T-cell (primary cell): ENCODE results near the gene ANO2. TPM values are rescaled to one million over a fixed set of nuclear protein-coding genes. Genes with fewer than 3 reads are reported as not detected.

Source experiments
- ATAC-seq, 4 experiments: fragments of 200-7000 bp in 3 of 4; fragments of 150-1000 bp in 1 of 4; cut with Tn5 transposase; replicated peaks in 1 of 4; 1 replicate in 3 of 4; 2 replicates in 1 of 4; pipeline ENCODE4 v1.10.0; 2021; ENCODE audit warnings: moderate library complexity in 3 of 4, mild to moderate bottlenecking in 2 of 4, moderate number of reproducible peaks in 1 of 4
- CTCF ChIA-PET, 2 donors: fragments of 300-600 bp; sonication (Branson Sonifier 250); formaldehyde crosslinking; loops; one replicate each; lab custom pipeline; 2022; ENCODE audit warnings: antibody characterized with exemption in 2 of 2; lab: Charles Lee
- POLR2A ChIA-PET, 2 donors: fragments of 300-600 bp; sonication (Branson Sonifier 250); formaldehyde crosslinking; loops; one replicate each; lab custom pipeline; 2022; ENCODE audit warnings: antibody characterized with exemption in 2 of 2; lab: Charles Lee
- DNase-seq, 35 experiments: peaks; one replicate each; pipeline versions ENCODE4 v3.0.0 to v3.0.0-alpha.2; 2013 to 2023
- H3K27ac ChIP-seq: one replicate; pipeline ENCODE4 v1.5.1; 2013; ENCODE audit warnings: low read length
- H3K27me3 ChIP-seq, 2 experiments: replicated peaks in 1 of 2; 1 replicate in 1 of 2; 2 replicates in 1 of 2; pipeline versions ENCODE4 v1.6.1 to v1.7.0; 2013; ENCODE audit warnings: low read length in 1 of 2, mixed read lengths in 1 of 2; ENCODE audit not compliant: control insufficient read depth in 2 of 2, insufficient read depth in 2 of 2; ENCODE audit errors: extremely low read depth in 1 of 2
- H3K36me3 ChIP-seq, 2 donors: 1 replicate in 1 of 2; 2 replicates in 1 of 2; pipeline versions ENCODE4 v1.6.1 to v1.7.0; 2013; ENCODE audit warnings: low read length in 1 of 2; ENCODE audit not compliant: control insufficient read depth in 2 of 2, insufficient read depth in 1 of 2; ENCODE audit errors: extremely low read depth in 1 of 2
- H3K4me1 ChIP-seq, 2 experiments: 1 replicate in 1 of 2; 2 replicates in 1 of 2; pipeline versions ENCODE4 v1.6.1 to v1.7.0; 2013; ENCODE audit warnings: low read length in 2 of 2, mixed read lengths in 1 of 2; ENCODE audit not compliant: insufficient read depth in 2 of 2, control insufficient read depth in 1 of 2; ENCODE audit errors: extremely low read depth in 1 of 2
- H3K4me3 ChIP-seq, 2 donors: 1 replicate in 1 of 2; 2 replicates in 1 of 2; pipeline versions ENCODE4 v1.5.1 to v1.7.0; 2013; ENCODE audit warnings: mild to moderate bottlenecking in 2 of 2, low read length in 1 of 2, moderate library complexity in 1 of 2; ENCODE audit not compliant: control insufficient read depth in 1 of 2; ENCODE audit errors: extremely low read depth in 1 of 2
- H3K9me3 ChIP-seq: 2 replicates; pipeline ENCODE4 v1.7.0; 2013
- H3K27ac Mint-ChIP-seq, 2 donors: one replicate each; pipeline ENCODE4 v1.8.0; 2020 to 2021; ENCODE audit warnings: mild to moderate bottlenecking in 2 of 2, mixed read lengths in 2 of 2
- H3K27me3 Mint-ChIP-seq, 2 donors: one replicate each; pipeline ENCODE4 v1.8.0; 2021 to 2022; ENCODE audit warnings: mixed read lengths in 2 of 2
- H3K36me3 Mint-ChIP-seq: one replicate; pipeline ENCODE4 v1.8.0; 2021; ENCODE audit warnings: mixed read lengths
- H3K4me1 Mint-ChIP-seq, 3 donors: one replicate each; pipeline ENCODE4 v1.8.0; 2020 to 2022; ENCODE audit warnings: mixed read lengths in 3 of 3, mild to moderate bottlenecking in 1 of 3
- H3K4me3 Mint-ChIP-seq, 3 donors: one replicate each; pipeline ENCODE4 v1.8.0; 2020 to 2022; ENCODE audit warnings: mild to moderate bottlenecking in 3 of 3, mixed read lengths in 3 of 3, moderate library complexity in 3 of 3
- H3K9me3 Mint-ChIP-seq, 3 donors: one replicate each; pipeline ENCODE4 v1.8.0; 2020 to 2022; ENCODE audit warnings: mixed read lengths in 3 of 3
- WGBS: methylation state at CpG from one replicate; pipeline ENCODE4 v1.1.5; 2013; ENCODE audit warnings: missing lambda C conversion rate; ENCODE audit not compliant: insufficient coverage; 5-methylcytosine and 5-hydroxymethylcytosine counted together
- total RNA-seq, 35 experiments: library from RNA in 6 of 35; stranded (reverse) in 6 of 35; fragments of 120-200 nt in 1 of 35; gene quantifications; one replicate each; pipeline versions ENCODE4 v1.2.1 to v1.2.4 and lab custom pipeline; 2013 to 2026

Gene ANO2
- total RNA-seq, 5 donors from 2014 or later (not counting 1 experiment from before 2014, with no cell fraction given): not detected

GRCh38 chr12:5631497-5631896 lies 313.6 kb downstream of the ANO2 start:
- Histone ChIP-seq H3K27me3 (peaks cover 0 to 10% of the 10 kb centered on the region in 2 experiments), H3K9me3 (no peaks in the 10 kb centered on the region), H3K4me1 (no peaks in the 10 kb centered on the region), H3K4me3 (no peak overlapping the region), H3K36me3 (no peaks in the 10 kb centered on the region), H3K27ac (no peak overlapping the region)
- H3K9me3 Mint-ChIP-seq: no peaks in the 10 kb centered on the region
- no peaks in the 10 kb centered on the region for H3K36me3 Mint-ChIP-seq
- DNase-seq (no peak), ATAC-seq (no peak)
- H3K27me3 Mint-ChIP-seq: peaks cover 5 to 13% of the 10 kb centered on the region in 2 donors
- ChIA-PET CTCF (no interaction called here), POLR2A (no interaction called here)
- WGBS: 62% methylated on average over 5 of the region's 5 CpGs
- H3K27ac Mint-ChIP-seq: no peak overlapping the region
- H3K4me3 Mint-ChIP-seq: no peak overlapping the region
- H3K4me1 Mint-ChIP-seq: no peaks in the 10 kb centered on the region

GRCh38 chr12:5630726-5631125 lies 314.3 kb downstream of the ANO2 start:
- H3K27ac ChIP-seq: no peak overlapping the region
- DNase-seq (no peak), ATAC-seq (no peak)
- H3K9me3 Mint-ChIP-seq: no peaks in the 10 kb centered on the region
- H3K4me3 ChIP-seq: no peak overlapping the region
- no peaks in the 10 kb centered on the region for H3K36me3 ChIP-seq
- H3K27me3 Mint-ChIP-seq: peaks cover 5 to 14% of the 10 kb centered on the region in 2 donors
- H3K9me3 ChIP-seq: no peaks in the 10 kb centered on the region
- ChIA-PET POLR2A (no interaction called here), CTCF (no interaction called here)
- no peaks in the 10 kb centered on the region for H3K4me1 Mint-ChIP-seq
- H3K4me1 ChIP-seq: no peaks in the 10 kb centered on the region
- 80% methylated on average over 1 of the region's 4 CpGs for WGBS
- no peak overlapping the region for H3K4me3 Mint-ChIP-seq
- no peaks in the 10 kb centered on the region for H3K36me3 Mint-ChIP-seq
- no peak overlapping the region for H3K27ac Mint-ChIP-seq
- peaks cover 0 to 10% of the 10 kb centered on the region in 2 experiments for H3K27me3 ChIP-seq

GRCh38 chr12:5628501-5628900 lies 316.6 kb downstream of the ANO2 start:
- Mint-ChIP-seq H3K4me1 (no peaks in the 10 kb centered on the region), H3K27me3 (peaks cover 5 to 18% of the 10 kb centered on the region in 2 donors), H3K27ac (no peak overlapping the region), H3K9me3 (no peaks in the 10 kb centered on the region), H3K36me3 (no peaks in the 10 kb centered on the region), H3K4me3 (no peak overlapping the region)
- POLR2A ChIA-PET: no interaction called here
- CTCF ChIA-PET: no interaction called here
- no peaks in the 10 kb centered on the region for H3K36me3 ChIP-seq
- H3K4me1 ChIP-seq: no peaks in the 10 kb centered on the region
- H3K27me3 ChIP-seq: peaks cover 0 to 11% of the 10 kb centered on the region in 2 experiments
- no CpG with 5 or more reads among the region's 8 CpGs for WGBS
- H3K9me3 ChIP-seq: no peaks in the 10 kb centered on the region
- ATAC-seq (no peak), DNase-seq (no peak)
- no peak overlapping the region for H3K4me3 ChIP-seq
- no peak overlapping the region for H3K27ac ChIP-seq

- Histone ChIP-seq H3K4me3 (no peak overlapping the region), H3K36me3 (no peaks in the 10 kb centered on the region), H3K27ac (no peak overlapping the region), H3K27me3 (peaks cover 0 to 10% of the 10 kb centered on the region in 2 experiments), H3K4me1 (no peaks in the 10 kb centered on the region), H3K9me3 (no peaks in the 10 kb centered on the region)
- Mint-ChIP-seq H3K27me3 (peaks cover 7 to 21% of the 10 kb centered on the region in 2 donors), H3K4me3 (no peak overlapping the region), H3K4me1 (no peaks in the 10 kb centered on the region), H3K27ac (no peak overlapping the region), H3K9me3 (no peaks in the 10 kb centered on the region), H3K36me3 (no peaks in the 10 kb centered on the region)
- POLR2A ChIA-PET: no interaction called here
- WGBS: 69% methylated on average over 5 of the region's 8 CpGs
- CTCF ChIA-PET: no interaction called here
- ATAC-seq (no peak), DNase-seq (no peak)
Measured at GRCh38 chr12:5627053-5627630, 317.9 kb downstream of the ANO2 start.

GRCh38 chr12:5626151-5626550 lies 318.9 kb downstream of the ANO2 start:
- WGBS: 88% methylated on average over 6 of the region's 7 CpGs
- no peaks in the 10 kb centered on the region for H3K9me3 ChIP-seq
- ChIA-PET POLR2A (interaction anchor here in 1 of 2 donors (0.6 kb wide), 1 partner anchor 768 kb away, joined by 4 read pairs; no protein-coding TSS in a partner anchor), CTCF (no interaction called here)
- Mint-ChIP-seq H3K4me3 (no peak overlapping the region), H3K36me3 (no peaks in the 10 kb centered on the region), H3K27ac (no peak overlapping the region), H3K9me3 (no peaks in the 10 kb centered on the region), H3K4me1 (no peaks in the 10 kb centered on the region), H3K27me3 (peaks cover 6 to 27% of the 10 kb centered on the region in 2 donors)
- ATAC-seq (no peak), DNase-seq (no peak)
- no peaks in the 10 kb centered on the region for H3K4me1 ChIP-seq
- no peak overlapping the region for H3K4me3 ChIP-seq
- peaks cover 0 to 3% of the 10 kb centered on the region in 2 experiments for H3K27me3 ChIP-seq
- no peak overlapping the region for H3K27ac ChIP-seq
- H3K36me3 ChIP-seq: no peaks in the 10 kb centered on the region

- no peaks in the 10 kb centered on the region for H3K36me3 ChIP-seq
- ChIA-PET POLR2A (no interaction called here), CTCF (interaction anchor here in 1 of 2 donors (0.5 kb wide), 1 partner anchor 765 kb away, joined by 3 read pairs; no protein-coding TSS in a partner anchor)
- H3K4me1 Mint-ChIP-seq: no peaks in the 10 kb centered on the region
- no peak overlapping the region for H3K4me3 ChIP-seq
- no peaks in the 10 kb centered on the region for H3K36me3 Mint-ChIP-seq
- no peaks in the 10 kb centered on the region for H3K9me3 ChIP-seq
- WGBS: 59% methylated on average over 11 of the region's 13 CpGs
- no peaks in the 10 kb centered on the region for H3K9me3 Mint-ChIP-seq
- H3K27ac ChIP-seq: no peak overlapping the region
- peaks cover 10 to 32% of the 10 kb centered on the region in 2 donors for H3K27me3 Mint-ChIP-seq
- DNase-seq (no peak), ATAC-seq (no peak)
- no peaks in the 10 kb centered on the region for H3K4me1 ChIP-seq
- no peak overlapping the region for H3K27ac Mint-ChIP-seq
- no peak overlapping the region for H3K4me3 Mint-ChIP-seq
- peaks cover 0 to 8% of the 10 kb centered on the region in 2 experiments for H3K27me3 ChIP-seq
Measured at GRCh38 chr12:5624486-5625272, 320.4 kb downstream of the ANO2 start.
